HEK293 (cell line): Measurements from ENCODE around the gene LEPR.

Experiments used
- CTCF ChIA-PET: fragments of 350-600 bp; formaldehyde crosslinking; extraction: SDS; loops from one replicate; lab custom pipeline; 2021; ENCODE audit warnings: antibody characterized with exemption; lab: Yijun Ruan, JAX
- POLR2A ChIA-PET: fragments of 300-600 bp; formaldehyde crosslinking; extraction: SDS; loops from one replicate; lab custom pipeline; 2020; ENCODE audit warnings: antibody characterized with exemption, inconsistent platforms; lab: Yijun Ruan, JAX
- H3K27ac ChIP-seq: fragments of 200-500 bp; sonication (Bioruptor generic); 2 replicates; pipeline ENCODE4 v1.5.1; 2014; ENCODE audit warnings: low read depth, low read length, control low read depth, inconsistent platforms; ENCODE audit errors: extremely low read depth
- H3K36me3 ChIP-seq, 2 experiments: fragments of 200-500 bp in 1 of 2; sonication (Bioruptor generic) in 1 of 2; 1 replicate in 1 of 2; 2 replicates in 1 of 2; pipeline ENCODE4 v1.5.1; 2014 to 2017; ENCODE audit warnings: inconsistent platforms in 2 of 2, low read length in 2 of 2; ENCODE audit not compliant: control insufficient read depth in 2 of 2, insufficient read depth in 1 of 2
- H3K4me1 ChIP-seq: fragments of 200-500 bp; sonication (Bioruptor generic); 2 replicates; pipeline ENCODE4 v1.5.1; 2014; ENCODE audit warnings: mild to moderate bottlenecking, low read length, inconsistent platforms; ENCODE audit not compliant: control insufficient read depth, insufficient read depth
- H3K4me3 ChIP-seq: 2 replicates; pipeline ENCODE4 v1.5.1; 2011; ENCODE audit warnings: low read depth, mild to moderate bottlenecking, control low read depth, low read length, moderate library complexity
- H3K9me3 ChIP-seq: fragments of 200-500 bp; sonication (Bioruptor generic); 2 replicates; pipeline ENCODE4 v1.5.1; 2014; ENCODE audit warnings: low read depth, low read length, inconsistent platforms; ENCODE audit not compliant: control insufficient read depth, insufficient read depth
- BCL6B ChIP-seq: fragments of 450-650 bp; formaldehyde crosslinking; IDR thresholded peaks from 2 replicates; pipeline ENCODE4 v1.5.1; 2017; ENCODE audit warnings: missing biosample characterization, missing genetic modification characterization
- GLI4 ChIP-seq: fragments of 450-650 bp; formaldehyde crosslinking; IDR thresholded peaks from 2 replicates; pipeline ENCODE4 v1.5.1; 2016; ENCODE audit warnings: missing biosample characterization, missing genetic modification characterization
- HIC1 ChIP-seq: fragments of 450-650 bp; formaldehyde crosslinking; IDR thresholded peaks from 2 replicates; pipeline ENCODE4 v1.5.1; 2016; ENCODE audit warnings: missing biosample characterization, missing genetic modification characterization
- SP7 ChIP-seq: fragments of 450-650 bp; formaldehyde crosslinking; IDR thresholded peaks from 2 replicates; pipeline ENCODE4 v1.5.1; 2016; ENCODE audit warnings: missing biosample characterization, missing genetic modification characterization
- ZFHX2 ChIP-seq: fragments of 450-650 bp; formaldehyde crosslinking; conservative IDR thresholded peaks from 2 replicates; pipeline ENCODE4 v1.5.1; 2016; ENCODE audit warnings: missing biosample characterization, missing genetic modification characterization
- ZNF10 ChIP-seq: fragments of 450-650 bp; formaldehyde crosslinking; IDR thresholded peaks from 2 replicates; pipeline ENCODE4 v1.5.1; 2017; ENCODE audit warnings: missing biosample characterization, missing genetic modification characterization
- ZNF112 ChIP-seq: fragments of 450-650 bp; formaldehyde crosslinking; IDR thresholded peaks from 2 replicates; pipeline ENCODE4 v1.5.0; 2017; ENCODE audit warnings: missing biosample characterization, missing genetic modification characterization
- ZNF114 ChIP-seq: fragments of 450-650 bp; formaldehyde crosslinking; IDR thresholded peaks from 2 replicates; pipeline ENCODE4 v1.5.0; 2017; ENCODE audit warnings: missing biosample characterization, missing genetic modification characterization
- ZNF174 ChIP-seq: fragments of 450-650 bp; formaldehyde crosslinking; IDR thresholded peaks from 2 replicates; pipeline ENCODE4 v1.5.0; 2017; ENCODE audit warnings: missing biosample characterization, mild to moderate bottlenecking, missing genetic modification characterization
- ZNF175 ChIP-seq: fragments of 450-650 bp; formaldehyde crosslinking; IDR thresholded peaks from 2 replicates; pipeline ENCODE4 v1.5.1; 2016; ENCODE audit warnings: missing biosample characterization, missing genetic modification characterization
- ZNF23 ChIP-seq: fragments of 450-650 bp; formaldehyde crosslinking; IDR thresholded peaks from 2 replicates; pipeline ENCODE4 v1.5.1; 2016; ENCODE audit warnings: missing biosample characterization, missing genetic modification characterization, borderline replicate concordance
- ZNF248 ChIP-seq: fragments of 450-650 bp; formaldehyde crosslinking; IDR thresholded peaks from 2 replicates; pipeline ENCODE4 v1.5.1; 2017; ENCODE audit warnings: missing biosample characterization, missing genetic modification characterization
- ZNF335 ChIP-seq: fragments of 450-650 bp; formaldehyde crosslinking; conservative IDR thresholded peaks from 2 replicates; pipeline ENCODE4 v1.5.1; 2016; ENCODE audit warnings: missing biosample characterization, missing genetic modification characterization
- ZNF404 ChIP-seq: fragments of 450-650 bp; formaldehyde crosslinking; IDR thresholded peaks from 2 replicates; pipeline ENCODE4 v1.5.1; 2017; ENCODE audit warnings: missing biosample characterization, missing genetic modification characterization
- ZNF488 ChIP-seq: fragments of 450-650 bp; formaldehyde crosslinking; IDR thresholded peaks from 2 replicates; pipeline ENCODE4 v1.5.1; 2016; ENCODE audit warnings: missing biosample characterization, missing genetic modification characterization
- ZNF548 ChIP-seq: fragments of 450-650 bp; formaldehyde crosslinking; IDR thresholded peaks from 2 replicates; pipeline ENCODE4 v1.5.1; 2016; ENCODE audit warnings: missing biosample characterization, missing genetic modification characterization
- ZNF549 ChIP-seq: fragments of 450-650 bp; IDR thresholded peaks from 2 replicates; pipeline ENCODE4 v1.5.1; 2018; ENCODE audit warnings: missing biosample characterization, missing genetic modification characterization, mild to moderate bottlenecking, inconsistent platforms, moderate library complexity
- ZNF645 ChIP-seq: fragments of 450-650 bp; formaldehyde crosslinking; IDR thresholded peaks from 2 replicates; pipeline ENCODE4; 2016; ENCODE audit warnings: missing biosample characterization, missing genetic modification characterization
- ZNF654 ChIP-seq: fragments of 450-650 bp; formaldehyde crosslinking; IDR thresholded peaks from 2 replicates; pipeline ENCODE4 v1.5.1; 2016; ENCODE audit warnings: low read depth, missing biosample characterization, missing genetic modification characterization
- ZNF830 ChIP-seq: fragments of 450-650 bp; IDR thresholded peaks from 2 replicates; pipeline ENCODE4 v1.5.0; 2018; ENCODE audit warnings: missing biosample characterization, missing genetic modification characterization, low read depth, mild to moderate bottlenecking, moderate library complexity
- ZXDB ChIP-seq: fragments of 450-650 bp; formaldehyde crosslinking; IDR thresholded peaks from 2 replicates; pipeline ENCODE4 v1.5.1; 2016; ENCODE audit warnings: missing biosample characterization, missing genetic modification characterization
- TF ChIP-seq, protein P1 (sequence below): fragments of 450-650 bp; formaldehyde crosslinking; IDR thresholded peaks from 2 replicates; pipeline ENCODE4 v1.5.1; 2016; ENCODE audit warnings: missing biosample characterization, missing genetic modification characterization
- TF ChIP-seq, protein P2 (sequence below): fragments of 450-650 bp; formaldehyde crosslinking; IDR thresholded peaks from 2 replicates; pipeline ENCODE4 v1.5.1; 2016; ENCODE audit warnings: missing biosample characterization, missing genetic modification characterization

The LEPR gene

GRCh38 chr1:65437616-65438015, 17.1 kb downstream of the LEPR start:
- ChIA-PET CTCF (interaction anchor here (0.6 to 1.7 kb wide), 3 partner anchors 8 to 142 kb away, joined by 4 to 5 read pairs (median 5); no protein-coding TSS in a partner anchor), POLR2A (interaction anchor here (0.7 to 1.7 kb wide), 2 partner anchors 17 to 251 kb away, joined by 3 to 5 read pairs; partner anchors contain the start of genes LEPR and LEPROT)
- H3K4me1 ChIP-seq, result peaks cover 5% of the 10 kb centered on the region; the same call in 1 of the 2 replicates
- H3K9me3 ChIP-seq, result no peaks in the 10 kb centered on the region
- H3K36me3 ChIP-seq, result no peaks in the 10 kb centered on the region
- H3K4me3 ChIP-seq, result no peak overlapping the region
- TF ChIP-seq, protein P1, sequence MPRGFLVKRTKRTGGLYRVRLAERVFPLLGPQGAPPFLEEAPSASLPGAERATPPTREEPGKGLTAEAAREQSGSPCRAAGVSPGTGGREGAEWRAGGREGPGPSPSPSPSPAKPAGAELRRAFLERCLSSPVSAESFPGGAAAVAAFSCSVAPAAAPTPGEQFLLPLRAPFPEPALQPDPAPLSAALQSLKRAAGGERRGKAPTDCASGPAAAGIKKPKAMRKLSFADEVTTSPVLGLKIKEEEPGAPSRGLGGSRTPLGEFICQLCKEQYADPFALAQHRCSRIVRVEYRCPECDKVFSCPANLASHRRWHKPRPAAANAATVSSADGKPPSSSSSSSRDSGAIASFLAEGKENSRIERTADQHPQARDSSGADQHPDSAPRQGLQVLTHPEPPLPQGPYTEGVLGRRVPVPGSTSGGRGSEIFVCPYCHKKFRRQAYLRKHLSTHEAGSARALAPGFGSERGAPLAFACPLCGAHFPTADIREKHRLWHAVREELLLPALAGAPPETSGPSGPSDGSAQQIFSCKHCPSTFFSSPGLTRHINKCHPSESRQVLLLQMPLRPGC, result no peak
- no peak for TF ChIP-seq ZNF114
- H3K27ac ChIP-seq, result no peak overlapping the region

GRCh38 chr1:65440322-65440900, 19.9 kb downstream of the LEPR start:
- no peaks in the 10 kb centered on the region for H3K9me3 ChIP-seq
- no peaks in the 10 kb centered on the region for H3K36me3 ChIP-seq
- ChIA-PET CTCF (interaction anchor here (0.6 to 3.0 kb wide), 5 partner anchors 10 to 247 kb away, joined by 3 to 17 read pairs (median 4); no protein-coding TSS in a partner anchor), POLR2A (no interaction called here)
- H3K4me1 ChIP-seq, result peaks cover 5% of the 10 kb centered on the region; the same call in 1 of the 2 replicates
- no peak overlapping the region for H3K4me3 ChIP-seq
- no peak overlapping the region for H3K27ac ChIP-seq
- no peak for TF ChIP-seq GLI4 (tag by site-specific recombination)
- TF ChIP-seq ZFHX2 (tag by site-specific recombination), result 0 out of 2 replicates have a peak, but pooled peaks have one; percentile 17

GRCh38 chr1:65440915-65441314, 20.4 kb downstream of the LEPR start:
- TF ChIP-seq ZNF488 (tag by site-specific recombination) (no peak), ZNF654 (tag by site-specific recombination) (no peak), ZNF112 (no peak), ZNF23 (tag by site-specific recombination) (no peak), ZNF830 (tag by site-specific recombination) (no peak), ZNF548 (no peak), ZNF175 (tag by site-specific recombination) (no peak), ZNF10 (no peak), ZNF174 (no peak), ZNF645 (tag by site-specific recombination) (no peak), ZNF404 (tag by site-specific recombination) (no peak), BCL6B (tag by site-specific recombination) (no peak), ZNF335 (tag by site-specific recombination) (no peak), ZXDB (no peak), SP7 (no peak), HIC1 (tag by site-specific recombination) (no peak), ZNF248 (tag by site-specific recombination) (no peak), ZNF549 (tag by site-specific recombination) (no peak)
- TF ChIP-seq, protein P2, sequence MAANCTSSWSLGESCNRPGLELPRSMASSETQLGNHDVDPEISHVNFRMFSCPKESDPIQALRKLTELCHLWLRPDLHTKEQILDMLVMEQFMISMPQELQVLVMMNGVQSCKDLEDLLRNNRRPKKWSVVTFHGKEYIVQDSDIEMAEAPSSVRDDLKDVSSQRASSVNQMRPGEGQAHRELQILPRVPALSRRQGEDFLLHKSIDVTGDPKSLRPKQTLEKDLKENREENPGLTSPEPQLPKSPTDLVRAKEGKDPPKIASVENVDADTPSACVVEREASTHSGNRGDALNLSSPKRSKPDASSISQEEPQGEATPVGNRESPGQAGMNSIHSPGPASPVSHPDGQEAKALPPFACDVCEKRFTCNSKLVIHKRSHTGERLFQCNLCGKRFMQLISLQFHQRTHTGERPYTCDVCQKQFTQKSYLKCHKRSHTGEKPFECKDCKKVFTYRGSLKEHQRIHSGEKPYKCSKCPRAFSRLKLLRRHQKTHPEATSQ (tag by site-specific recombination), result no peak
- Histone ChIP-seq H3K4me3 (no peak overlapping the region), H3K4me1 (peaks cover 5% of the 10 kb centered on the region; the same call in 1 of the 2 replicates), H3K36me3 (no peaks in the 10 kb centered on the region), H3K27ac (no peak overlapping the region), H3K9me3 (no peaks in the 10 kb centered on the region)
- ChIA-PET CTCF (interaction anchor here (0.5 to 3.0 kb wide), 6 partner anchors 10 to 247 kb away, joined by 3 to 17 read pairs (median 4); no protein-coding TSS in a partner anchor), POLR2A (no interaction called here)
